Lung (tissue), 12 donors: ENCODE measurements around the gene TMEM106B. TPM values are rescaled to one million over a fixed set of nuclear protein-coding genes. Genes with fewer than 3 reads are reported as not detected.

ENCODE experiments used
- ATAC-seq: fragments of 200-7000 bp; cut with Tn5 transposase; one replicate; pipeline ENCODE4 v1.9.1; 2020; ENCODE audit warnings: moderate number of reproducible peaks; ENCODE audit not compliant: insufficient read depth, low FRiP score
- DNase-seq, 3 donors: peaks; one replicate each; pipeline ENCODE4 v3.0.0-alpha.2; 2013 to 2017
- H3K27ac ChIP-seq, 2 donors: one replicate each; pipeline ENCODE4 v1.5.1; 2013; ENCODE audit warnings: mild to moderate bottlenecking in 2 of 2, moderate library complexity in 2 of 2, control low read depth in 1 of 2, inconsistent platforms in 1 of 2, low read depth in 1 of 2, low read length in 1 of 2
- H3K27me3 ChIP-seq, 3 donors: one replicate each; pipeline ENCODE4 v1.5.1; 2013; ENCODE audit warnings: low read length in 2 of 3; ENCODE audit not compliant: control insufficient read depth in 3 of 3, insufficient read depth in 3 of 3
- H3K36me3 ChIP-seq, 4 donors: one replicate each; pipeline ENCODE4 v1.5.1; 2013; ENCODE audit warnings: low read length in 4 of 4, mild to moderate bottlenecking in 1 of 4, moderate library complexity in 1 of 4; ENCODE audit not compliant: control insufficient read depth in 4 of 4, insufficient read depth in 4 of 4
- H3K4me1 ChIP-seq, 5 donors: one replicate each; pipeline ENCODE4 v1.5.1; 2013; ENCODE audit warnings: low read length in 5 of 5, mild to moderate bottlenecking in 2 of 5, moderate library complexity in 1 of 5; ENCODE audit not compliant: control insufficient read depth in 5 of 5, insufficient read depth in 5 of 5
- H3K4me3 ChIP-seq: one replicate; pipeline ENCODE4 v1.5.1; 2013; ENCODE audit warnings: mild to moderate bottlenecking, control low read depth, moderate library complexity
- H3K9ac ChIP-seq, 2 donors: one replicate each; pipeline ENCODE4 v1.5.1; 2013; ENCODE audit warnings: low read length in 2 of 2, control low read depth in 1 of 2; ENCODE audit not compliant: insufficient read depth in 1 of 2
- H3K9me3 ChIP-seq, 4 donors: one replicate each; pipeline ENCODE4 v1.5.1; 2013; ENCODE audit warnings: low read length in 3 of 4, mild to moderate bottlenecking in 1 of 4, moderate library complexity in 1 of 4; ENCODE audit not compliant: control insufficient read depth in 4 of 4, insufficient read depth in 3 of 4
- WGBS, 2 donors: extraction: QIAGEN DNeasy Blood & Tissue Kit; methylation state at CpG; one replicate each; pipeline ENCODE4 v1.1.7; 2013; 5-methylcytosine and 5-hydroxymethylcytosine counted together
- polyA plus RNA-seq, 2 donors: library from polyadenylated mRNA; stranded (reverse); fragments of 200-250 nt; gene quantifications; one replicate each; pipeline ENCODE4 v1.2.1, GENCODE V29; 2013
- total RNA-seq, 2 donors: library from RNA; depleted of rRNA in 1 of 2; stranded (reverse); fragments of >200 nt in 1 of 2; gene quantifications; one replicate each; pipeline ENCODE4 v1.2.1, GENCODE V29; 2014 to 2021
- TF ChIP-seq, protein P1 (sequence below): IDR thresholded peaks from 2 replicates; pipeline ENCODE4 v1.5.1; 2012; ENCODE audit warnings: mild to moderate bottlenecking; ENCODE audit errors: control extremely low read depth, extremely low read depth
- donor health status: control.
- donor health status: control.
- donor health status: Bipolar disorder and iron deficiency.
- donor health status: healthy.
- donor health status: DM: yes; HTN: yes; CAD: no.

The TMEM106B gene
- total and polyA plus RNA-seq, 4 donors = 11.8 to 100 (median 24.8) TPM

DNA sequence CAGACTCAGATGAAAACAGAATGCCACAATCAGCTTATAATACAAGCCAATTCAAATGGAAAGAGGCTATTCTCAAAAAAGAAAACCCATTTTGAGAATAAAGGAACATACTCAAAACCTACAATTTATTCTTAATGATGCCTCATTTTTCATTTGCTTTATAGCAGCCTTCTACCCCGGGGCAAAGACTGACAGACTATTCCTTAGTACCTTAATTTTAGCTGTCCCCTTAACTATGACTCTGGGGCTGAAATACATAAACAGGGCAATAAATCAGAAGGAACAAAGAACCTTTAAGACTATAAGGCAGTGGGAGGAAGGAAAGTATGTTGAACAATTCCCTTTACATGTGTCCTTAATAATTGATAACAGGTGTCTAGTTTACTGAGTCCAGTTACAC, 76.8 kb downstream of the TMEM106B start:
- DNase-seq (no peak), ATAC-seq (no peak)
- WGBS, 2 donors = 30 to 44% methylated on average over 1 of the region's 1 CpG
- H3K9me3 ChIP-seq = peaks cover 0 to 9% (median 8%) of the 10 kb centered on the region in 4 donors
- no peak overlapping the region for H3K9ac ChIP-seq
- H3K27ac ChIP-seq = no peak overlapping the region
- TF ChIP-seq, protein P1, sequence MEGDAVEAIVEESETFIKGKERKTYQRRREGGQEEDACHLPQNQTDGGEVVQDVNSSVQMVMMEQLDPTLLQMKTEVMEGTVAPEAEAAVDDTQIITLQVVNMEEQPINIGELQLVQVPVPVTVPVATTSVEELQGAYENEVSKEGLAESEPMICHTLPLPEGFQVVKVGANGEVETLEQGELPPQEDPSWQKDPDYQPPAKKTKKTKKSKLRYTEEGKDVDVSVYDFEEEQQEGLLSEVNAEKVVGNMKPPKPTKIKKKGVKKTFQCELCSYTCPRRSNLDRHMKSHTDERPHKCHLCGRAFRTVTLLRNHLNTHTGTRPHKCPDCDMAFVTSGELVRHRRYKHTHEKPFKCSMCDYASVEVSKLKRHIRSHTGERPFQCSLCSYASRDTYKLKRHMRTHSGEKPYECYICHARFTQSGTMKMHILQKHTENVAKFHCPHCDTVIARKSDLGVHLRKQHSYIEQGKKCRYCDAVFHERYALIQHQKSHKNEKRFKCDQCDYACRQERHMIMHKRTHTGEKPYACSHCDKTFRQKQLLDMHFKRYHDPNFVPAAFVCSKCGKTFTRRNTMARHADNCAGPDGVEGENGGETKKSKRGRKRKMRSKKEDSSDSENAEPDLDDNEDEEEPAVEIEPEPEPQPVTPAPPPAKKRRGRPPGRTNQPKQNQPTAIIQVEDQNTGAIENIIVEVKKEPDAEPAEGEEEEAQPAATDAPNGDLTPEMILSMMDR = no peak
- no peaks in the 10 kb centered on the region for H3K27me3 ChIP-seq
- no peak overlapping the region for H3K4me3 ChIP-seq
- no peaks in the 10 kb centered on the region for H3K36me3 ChIP-seq
- H3K4me1 ChIP-seq = no peaks in the 10 kb centered on the region

DNA sequence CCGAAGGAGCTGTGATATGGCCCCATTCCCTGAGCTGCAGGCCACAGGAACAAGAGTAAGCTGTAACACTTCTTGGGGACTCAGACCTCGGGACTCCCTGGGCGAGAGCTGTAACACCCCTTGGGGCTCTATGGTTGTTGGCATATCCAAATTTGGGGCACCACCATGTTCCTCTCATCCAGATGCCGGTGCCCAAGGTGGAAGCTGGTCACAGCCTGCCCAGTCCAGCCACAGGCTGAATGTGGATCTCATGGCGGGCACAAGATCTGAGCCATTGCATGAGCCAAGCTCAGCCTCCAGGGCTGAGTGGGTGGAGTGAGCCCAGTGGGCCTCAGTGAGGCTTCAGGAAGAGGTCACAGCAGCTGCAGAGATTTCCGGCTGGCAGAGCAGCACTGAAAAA, 78.9 kb downstream of the TMEM106B start:
- no peak overlapping the region for H3K9ac ChIP-seq
- no peaks in the 10 kb centered on the region for H3K4me1 ChIP-seq
- WGBS, 2 donors = 70 to 77% methylated on average over 6 of the region's 6 CpGs
- no peaks in the 10 kb centered on the region for H3K27me3 ChIP-seq
- no peaks in the 10 kb centered on the region for H3K36me3 ChIP-seq
- peaks cover 0 to 9% (median 8%) of the 10 kb centered on the region in 4 donors for H3K9me3 ChIP-seq
- no peak overlapping the region for H3K4me3 ChIP-seq
- ATAC-seq (no peak), DNase-seq (no peak)
- TF ChIP-seq, protein P1 = no peak
- no peak overlapping the region for H3K27ac ChIP-seq

DNA sequence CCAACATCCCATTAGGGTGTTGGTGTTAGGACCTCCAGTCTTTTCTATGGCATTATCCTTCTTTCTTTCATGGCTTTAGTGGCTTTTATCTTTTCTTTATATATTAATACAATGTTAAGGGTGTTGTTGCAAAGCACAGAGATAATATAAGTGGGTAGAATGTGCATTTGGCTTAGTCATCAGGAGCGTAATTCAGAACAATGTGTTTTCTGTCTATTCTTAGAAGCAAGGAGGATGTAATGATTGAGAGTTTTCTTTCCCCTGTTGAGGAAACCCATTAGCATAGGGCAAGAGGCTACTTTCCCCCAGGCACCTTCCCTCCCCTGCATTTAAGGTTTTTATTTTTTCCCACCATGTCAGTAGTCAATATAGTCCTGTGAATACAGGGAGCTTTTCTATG, 79.7 kb downstream of the TMEM106B start:
- Histone ChIP-seq H3K4me3 (no peak overlapping the region), H3K9ac (no peak overlapping the region), H3K4me1 (no peaks in the 10 kb centered on the region), H3K27me3 (no peaks in the 10 kb centered on the region), H3K9me3 (peaks cover 0 to 9% (median 8%) of the 10 kb centered on the region in 4 donors), H3K27ac (no peak overlapping the region), H3K36me3 (no peaks in the 10 kb centered on the region)
- TF ChIP-seq, protein P1 = no peak
- 81 to 82% methylated on average over 1 of the region's 1 CpG for WGBS, 2 donors
- no peak for DNase-seq
- no peak for ATAC-seq

DNA sequence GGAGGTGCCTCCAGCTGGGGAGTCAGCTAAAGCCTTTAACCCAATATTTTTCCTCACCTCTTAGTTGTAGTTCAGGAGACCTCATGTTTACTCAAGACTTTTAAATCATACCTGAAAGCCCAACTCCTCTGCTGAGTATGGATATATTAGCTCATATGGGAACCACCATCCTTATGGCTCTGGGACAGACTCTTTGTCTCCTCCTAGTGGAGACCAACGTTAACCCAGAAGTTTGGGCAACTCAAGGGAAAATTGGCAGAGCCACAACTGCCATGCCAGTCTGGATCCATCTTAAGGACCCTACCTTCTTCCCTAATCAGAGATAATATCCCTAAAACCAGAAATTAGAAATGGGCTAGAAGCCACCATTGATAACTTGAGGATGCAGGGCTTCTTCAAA, 80.8 kb downstream of the TMEM106B start:
- Histone ChIP-seq H3K4me1 (no peaks in the 10 kb centered on the region), H3K4me3 (no peak overlapping the region), H3K9me3 (peaks cover 0 to 9% (median 8%) of the 10 kb centered on the region in 4 donors), H3K36me3 (no peaks in the 10 kb centered on the region), H3K27ac (no peak overlapping the region), H3K9ac (no peak overlapping the region), H3K27me3 (no peaks in the 10 kb centered on the region)
- DNase-seq (no peak), ATAC-seq (no peak)
- TF ChIP-seq, protein P1 = no peak
- 83 to 84% methylated on average over 1 of the region's 1 CpG for WGBS, 2 donors
